Bronchial epithelial cell (primary cell): Measurements from ENCODE around the gene FFAR1. TPM values are rescaled to one million over a fixed set of nuclear protein-coding genes. Genes with fewer than 3 reads are reported as not detected.
"Not testable (repeated sequence)": the region's sequence is repeated elsewhere in the genome, so short reads cannot be mapped to it uniquely, and the experiment has no call there.

Experiments
- DNase-seq: peaks from one replicate; pipeline ENCODE4 v3.0.0-alpha.2; 2010; ENCODE audit warnings: low read depth
- FAIRE-seq: peaks from 2 replicates; lab custom pipeline; 2011; peaks lifted over from hg19 to GRCh38; lab: Jason Lieb, UNC
- H3K27me3 ChIP-seq: 2 replicates; pipeline ENCODE4 v1.5.1; 2011; ENCODE audit warnings: low read length; ENCODE audit not compliant: control insufficient read depth, insufficient read depth
- H3K36me3 ChIP-seq: 2 replicates; pipeline ENCODE4 v1.5.1; 2011; ENCODE audit warnings: low read length; ENCODE audit not compliant: control insufficient read depth, insufficient read depth
- H3K4me3 ChIP-seq: 2 replicates; pipeline ENCODE4 v1.5.1; 2011; ENCODE audit warnings: mild to moderate bottlenecking, low read depth, low read length, control low read depth
- total RNA-seq: library from RNA; depleted of rRNA; stranded (reverse); fragments of >200 nt; gene quantifications from 2 replicates; pipeline ENCODE4 v1.2.1, GENCODE V29; 2014
- TF ChIP-seq, protein P1 (sequence below): IDR thresholded peaks from 2 replicates; pipeline ENCODE4 v1.5.1; 2011; ENCODE audit warnings: mild to moderate bottlenecking, moderate library complexity, low read length, control low read depth, inconsistent platforms; ENCODE audit not compliant: insufficient read depth, severe bottlenecking

Gene FFAR1
- total RNA-seq, 1 donor from 2014 or later, result not detected

DNA sequence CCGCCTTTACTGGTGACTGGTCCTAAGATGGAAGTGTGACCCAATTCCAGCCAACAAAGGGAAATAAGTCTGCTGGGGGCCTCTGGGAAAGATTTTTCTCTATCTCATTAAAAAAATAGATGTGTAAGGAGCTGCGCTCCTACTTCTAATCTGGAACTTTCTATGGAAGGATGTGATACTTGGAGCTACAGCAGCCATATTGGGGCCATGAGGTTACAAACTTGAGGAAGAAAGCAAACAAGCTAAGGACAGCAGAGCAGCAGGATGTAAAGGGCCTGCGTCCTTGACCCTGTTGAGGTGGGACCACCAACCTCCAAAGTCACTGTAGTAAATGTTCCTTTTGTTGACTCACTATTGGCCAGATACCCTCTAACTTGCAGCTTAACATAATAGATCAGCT is 30.7 kb downstream of the FFAR1 start:
- Histone ChIP-seq H3K36me3 (no peaks in the 10 kb centered on the region), H3K27me3 (no peaks in the 10 kb centered on the region), H3K4me3 (no peak overlapping the region)
- DNase-seq (no peak), FAIRE-seq (no peak)
- TF ChIP-seq, protein P1, sequence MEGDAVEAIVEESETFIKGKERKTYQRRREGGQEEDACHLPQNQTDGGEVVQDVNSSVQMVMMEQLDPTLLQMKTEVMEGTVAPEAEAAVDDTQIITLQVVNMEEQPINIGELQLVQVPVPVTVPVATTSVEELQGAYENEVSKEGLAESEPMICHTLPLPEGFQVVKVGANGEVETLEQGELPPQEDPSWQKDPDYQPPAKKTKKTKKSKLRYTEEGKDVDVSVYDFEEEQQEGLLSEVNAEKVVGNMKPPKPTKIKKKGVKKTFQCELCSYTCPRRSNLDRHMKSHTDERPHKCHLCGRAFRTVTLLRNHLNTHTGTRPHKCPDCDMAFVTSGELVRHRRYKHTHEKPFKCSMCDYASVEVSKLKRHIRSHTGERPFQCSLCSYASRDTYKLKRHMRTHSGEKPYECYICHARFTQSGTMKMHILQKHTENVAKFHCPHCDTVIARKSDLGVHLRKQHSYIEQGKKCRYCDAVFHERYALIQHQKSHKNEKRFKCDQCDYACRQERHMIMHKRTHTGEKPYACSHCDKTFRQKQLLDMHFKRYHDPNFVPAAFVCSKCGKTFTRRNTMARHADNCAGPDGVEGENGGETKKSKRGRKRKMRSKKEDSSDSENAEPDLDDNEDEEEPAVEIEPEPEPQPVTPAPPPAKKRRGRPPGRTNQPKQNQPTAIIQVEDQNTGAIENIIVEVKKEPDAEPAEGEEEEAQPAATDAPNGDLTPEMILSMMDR, result no peak

DNA sequence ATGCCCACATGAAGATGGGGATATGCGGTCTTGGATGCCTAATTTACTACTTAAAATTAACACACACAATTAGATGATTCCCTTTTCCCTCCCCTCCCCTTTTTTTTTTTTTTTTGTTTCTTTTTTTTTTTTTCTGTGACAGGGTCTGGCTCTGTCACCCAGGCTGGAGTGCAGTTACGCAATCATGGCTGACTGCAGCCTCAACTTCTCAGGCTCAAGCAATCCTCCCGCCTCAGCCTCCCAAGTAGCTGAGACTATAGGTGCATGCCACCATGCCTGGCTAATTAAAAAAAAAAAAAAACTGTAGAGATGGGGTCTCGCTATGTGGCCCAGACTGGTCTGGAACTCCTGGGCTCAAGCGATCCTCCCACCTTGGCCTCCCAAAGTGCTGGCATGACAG is 31.8 kb downstream of the FFAR1 start:
- not testable (repeated sequence) for H3K4me3 ChIP-seq, FAIRE-seq, H3K36me3 ChIP-seq, H3K27me3 ChIP-seq, DNase-seq

DNA sequence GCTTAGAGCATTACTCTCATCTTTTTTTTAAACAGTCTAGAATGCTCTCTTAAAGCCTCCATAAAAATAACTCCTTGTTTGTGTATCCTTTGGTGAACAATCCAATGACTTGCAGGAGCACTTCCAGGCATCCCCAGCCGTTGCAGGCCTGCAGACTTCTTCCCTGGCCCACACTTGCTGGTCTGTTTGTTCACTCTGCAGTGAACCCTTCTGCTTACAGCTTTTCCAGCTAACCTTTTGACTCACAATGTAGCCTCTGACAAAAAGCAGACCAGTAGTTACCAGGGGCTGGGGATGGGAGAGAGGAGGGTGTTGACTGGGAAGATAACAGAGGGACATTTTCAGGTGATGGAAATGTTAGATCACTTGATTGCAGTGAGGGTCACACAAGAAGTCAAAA is 32.3 kb downstream of the FFAR1 start:
- FAIRE-seq (no peak), DNase-seq (no peak)
- no peaks in the 10 kb centered on the region for H3K36me3 ChIP-seq
- no peaks in the 10 kb centered on the region for H3K27me3 ChIP-seq
- TF ChIP-seq, protein P1, result no peak
- H3K4me3 ChIP-seq, result no peak overlapping the region

DNA sequence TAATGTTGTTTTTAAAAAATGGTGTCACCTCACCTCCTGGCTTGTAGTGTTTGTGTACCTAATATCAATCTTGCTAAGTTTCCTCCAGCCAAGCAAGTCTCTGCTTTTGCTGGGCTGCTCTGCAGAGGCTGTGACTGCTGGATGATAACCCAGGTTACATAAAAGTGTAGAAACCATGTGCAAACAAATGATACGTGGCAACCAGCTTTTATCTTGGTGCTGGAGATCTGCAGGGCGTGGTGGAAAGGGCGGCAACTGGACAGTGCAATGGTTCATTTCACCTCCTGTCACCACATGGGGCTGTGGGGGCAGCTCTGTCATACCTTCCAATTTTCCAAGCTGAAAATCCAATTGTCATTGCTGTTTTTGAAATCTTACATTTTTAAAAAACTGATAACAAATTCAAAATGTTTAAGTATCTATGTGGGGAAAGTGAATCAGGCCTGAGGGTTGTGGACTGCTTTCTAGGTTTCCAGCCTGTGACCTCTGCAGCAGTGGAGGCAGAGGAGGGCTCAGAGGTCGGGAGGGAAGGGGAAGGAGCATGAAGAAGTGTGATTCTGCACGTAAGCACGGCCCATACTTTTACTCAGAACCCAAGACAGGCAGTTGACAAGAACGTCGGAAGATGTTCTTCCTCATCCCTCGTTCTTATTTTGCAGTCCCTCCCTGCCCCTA is 32.9 kb downstream of the FFAR1 start:
- no peaks in the 10 kb centered on the region for H3K36me3 ChIP-seq
- FAIRE-seq (no peak), DNase-seq (no peak)
- TF ChIP-seq, protein P1, result no peak
- no peak overlapping the region for H3K4me3 ChIP-seq
- H3K27me3 ChIP-seq, result no peaks in the 10 kb centered on the region

DNA sequence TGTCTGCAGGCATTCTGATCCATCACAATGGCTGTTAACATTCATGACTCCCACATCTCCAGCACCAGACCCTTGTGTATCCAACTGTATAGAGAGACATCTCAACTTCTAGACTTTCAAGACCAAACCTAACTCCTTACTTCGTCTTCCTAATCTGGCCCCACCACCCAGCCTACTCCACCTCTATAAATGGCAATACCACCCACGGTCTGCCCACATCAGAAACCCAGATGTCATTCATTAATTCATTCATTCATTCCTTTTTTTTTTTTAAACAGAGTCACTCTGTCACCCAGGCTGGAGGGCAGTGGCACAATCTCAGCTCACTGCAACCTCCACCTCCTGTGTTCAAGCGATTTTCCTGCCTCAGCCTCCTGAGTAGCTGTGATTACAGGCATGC is 33.6 kb downstream of the FFAR1 start:
- no peaks in the 10 kb centered on the region for H3K27me3 ChIP-seq
- TF ChIP-seq, protein P1, result no peak
- no peaks in the 10 kb centered on the region for H3K36me3 ChIP-seq
- FAIRE-seq (no peak), DNase-seq (no peak)
- no peak overlapping the region for H3K4me3 ChIP-seq

DNA sequence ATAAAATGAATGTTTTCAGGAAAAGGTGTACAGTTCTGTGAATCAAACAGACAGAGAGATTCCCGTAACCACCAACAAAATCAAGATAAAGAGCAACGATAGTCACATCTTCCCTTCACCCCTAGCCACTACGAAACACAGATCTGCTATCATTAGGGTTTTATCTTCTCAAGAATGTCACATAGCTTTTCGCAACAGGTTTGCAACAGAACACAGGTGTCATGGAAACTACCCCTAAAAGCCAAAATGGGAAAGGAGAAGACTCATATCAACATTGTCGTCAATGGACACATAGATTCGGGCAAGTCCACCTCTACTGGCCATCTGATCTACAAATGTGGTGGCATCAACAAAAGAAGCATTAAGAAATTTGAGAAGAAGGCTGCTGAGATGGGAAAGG is 34.2 kb downstream of the FFAR1 start:
- TF ChIP-seq, protein P1, result no peak
- no peak overlapping the region for H3K4me3 ChIP-seq
- no peak for FAIRE-seq
- no peaks in the 10 kb centered on the region for H3K27me3 ChIP-seq
- DNase-seq, result no peak
- no peaks in the 10 kb centered on the region for H3K36me3 ChIP-seq
